ENCODE measurements around the gene DIS3L2. TPM values are rescaled to one million over a fixed set of nuclear protein-coding genes. Genes with fewer than 3 reads are reported as not detected.
"Not testable (repeated sequence)": the region's sequence is repeated elsewhere in the genome, so short reads cannot be mapped to it uniquely, and the experiment has no call there.

Gene DIS3L2
- total RNA-seq, 1 experiment from 2014 or later = 39.1 TPM

DNA sequence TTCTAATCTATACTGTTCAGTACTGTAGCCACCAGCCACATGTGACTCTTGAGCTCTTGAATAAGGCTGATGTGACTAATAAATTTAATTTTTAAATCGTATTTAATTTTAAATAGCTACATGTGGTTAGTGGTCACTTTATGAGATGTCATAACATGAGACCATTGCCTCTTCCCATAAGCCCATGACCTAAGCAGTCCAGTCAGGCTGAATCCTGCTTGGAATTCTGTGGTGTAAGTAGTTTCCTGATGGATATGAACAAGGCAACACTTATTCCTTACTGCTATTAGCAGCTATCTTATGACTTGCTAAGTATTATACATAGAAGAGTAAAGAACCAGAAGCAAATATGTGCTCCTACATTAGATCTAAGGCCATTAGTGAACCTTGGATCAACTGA, 150.0 kb downstream of the DIS3L2 start:
- CTCF ChIA-PET = no interaction called here
- H3K36me3 ChIP-seq (ENCODE audit: low read depth) = no peaks in the 10 kb centered on the region
- TF ChIP-seq, protein P1, sequence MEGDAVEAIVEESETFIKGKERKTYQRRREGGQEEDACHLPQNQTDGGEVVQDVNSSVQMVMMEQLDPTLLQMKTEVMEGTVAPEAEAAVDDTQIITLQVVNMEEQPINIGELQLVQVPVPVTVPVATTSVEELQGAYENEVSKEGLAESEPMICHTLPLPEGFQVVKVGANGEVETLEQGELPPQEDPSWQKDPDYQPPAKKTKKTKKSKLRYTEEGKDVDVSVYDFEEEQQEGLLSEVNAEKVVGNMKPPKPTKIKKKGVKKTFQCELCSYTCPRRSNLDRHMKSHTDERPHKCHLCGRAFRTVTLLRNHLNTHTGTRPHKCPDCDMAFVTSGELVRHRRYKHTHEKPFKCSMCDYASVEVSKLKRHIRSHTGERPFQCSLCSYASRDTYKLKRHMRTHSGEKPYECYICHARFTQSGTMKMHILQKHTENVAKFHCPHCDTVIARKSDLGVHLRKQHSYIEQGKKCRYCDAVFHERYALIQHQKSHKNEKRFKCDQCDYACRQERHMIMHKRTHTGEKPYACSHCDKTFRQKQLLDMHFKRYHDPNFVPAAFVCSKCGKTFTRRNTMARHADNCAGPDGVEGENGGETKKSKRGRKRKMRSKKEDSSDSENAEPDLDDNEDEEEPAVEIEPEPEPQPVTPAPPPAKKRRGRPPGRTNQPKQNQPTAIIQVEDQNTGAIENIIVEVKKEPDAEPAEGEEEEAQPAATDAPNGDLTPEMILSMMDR (conservative IDR thresholded peaks at IDR 0.05) = no peak
- TF ChIP-seq EZH2 (IDR thresholded peaks at IDR 0.05; ENCODE audit: low read depth) = no peak
- no peaks in the 10 kb centered on the region for H3K9me3 ChIP-seq (ENCODE audit: insufficient read depth, low read depth)
- H3F3A ChIP-seq (ENCODE audit: insufficient read depth, low read depth) = no peaks in the 10 kb centered on the region
- H3K27me3 ChIP-seq (ENCODE audit: insufficient read depth, low read depth) = no peaks in the 10 kb centered on the region
- no TSS peak for BruUV-seq (replicated peaks)
- POLR2A ChIA-PET (ENCODE audit: unreplicated experiment) = no interaction called here
- no peaks in the 10 kb centered on the region for H3K9me2 ChIP-seq (ENCODE audit: insufficient read depth)
- H3K4me3 ChIP-seq = no peak overlapping the region
- H3K4me1 ChIP-seq (replicated peaks; ENCODE audit: insufficient read depth) = 0 out of 2 replicates have a peak, but pooled peaks cover 4% of the 10 kb centered on the region
- no peak overlapping the region for H3K4me2 ChIP-seq
- DNase-seq = no peak
- no peaks in the 10 kb centered on the region for H3K79me2 ChIP-seq (ENCODE audit: low read depth)
- intact Hi-C loops (cut with micrococcal nuclease; ENCODE audit: unreplicated experiment) = no loop called here
- no peak overlapping the region for H2AFZ ChIP-seq
- no peaks in the 10 kb centered on the region for H4K20me1 ChIP-seq (ENCODE audit: insufficient read depth)
- no peak overlapping the region for H3K27ac ChIP-seq

DNA sequence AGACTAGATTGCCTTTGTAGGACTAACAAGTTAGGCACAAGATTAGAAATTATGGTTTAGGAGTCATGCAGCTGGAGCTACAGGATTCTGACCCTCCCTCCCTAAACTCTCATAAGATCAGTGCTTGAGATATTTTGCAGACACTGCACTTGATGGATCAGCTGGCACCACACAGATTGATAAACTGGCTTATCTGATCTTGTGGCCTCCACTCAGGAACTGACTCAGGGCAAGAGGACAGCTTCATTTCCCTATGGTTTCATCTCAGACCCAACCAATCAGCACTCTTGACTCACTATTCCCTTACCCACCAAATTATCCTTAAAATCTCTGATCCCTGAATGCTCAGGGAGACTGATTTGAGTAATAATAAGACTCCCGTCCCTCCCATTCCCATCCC, 152.3 kb downstream of the DIS3L2 start:
- H3K9me3 ChIP-seq (ENCODE audit: insufficient read depth, low read depth) = no peaks in the 10 kb centered on the region
- no peak overlapping the region for H3K27ac ChIP-seq
- H3K79me2 ChIP-seq (ENCODE audit: low read depth) = no peaks in the 10 kb centered on the region
- H3K4me3 ChIP-seq = no peak overlapping the region
- no peaks in the 10 kb centered on the region for H4K20me1 ChIP-seq (ENCODE audit: insufficient read depth)
- no peaks in the 10 kb centered on the region for H3K9me2 ChIP-seq (ENCODE audit: insufficient read depth)
- no peaks in the 10 kb centered on the region for H3K27me3 ChIP-seq (ENCODE audit: insufficient read depth, low read depth)
- peak in 1 of 2 experiments; percentile 39 for DNase-seq
- no peaks in the 10 kb centered on the region for H3F3A ChIP-seq (ENCODE audit: insufficient read depth, low read depth)
- TF ChIP-seq, protein P1 (conservative IDR thresholded peaks at IDR 0.05) = no peak
- TF ChIP-seq EZH2 (IDR thresholded peaks at IDR 0.05; ENCODE audit: low read depth) = no peak
- H3K4me1 ChIP-seq (replicated peaks; ENCODE audit: insufficient read depth) = 0 out of 2 replicates have a peak, but pooled peaks cover 4% of the 10 kb centered on the region
- no peak overlapping the region for H3K4me2 ChIP-seq
- intact Hi-C loops (cut with micrococcal nuclease; ENCODE audit: unreplicated experiment) = no loop called here
- H3K36me3 ChIP-seq (ENCODE audit: low read depth) = no peaks in the 10 kb centered on the region
- POLR2A ChIA-PET (ENCODE audit: unreplicated experiment) = no interaction called here
- no TSS peak for BruUV-seq (replicated peaks)
- no peak overlapping the region for H2AFZ ChIP-seq
- CTCF ChIA-PET = no interaction called here

DNA sequence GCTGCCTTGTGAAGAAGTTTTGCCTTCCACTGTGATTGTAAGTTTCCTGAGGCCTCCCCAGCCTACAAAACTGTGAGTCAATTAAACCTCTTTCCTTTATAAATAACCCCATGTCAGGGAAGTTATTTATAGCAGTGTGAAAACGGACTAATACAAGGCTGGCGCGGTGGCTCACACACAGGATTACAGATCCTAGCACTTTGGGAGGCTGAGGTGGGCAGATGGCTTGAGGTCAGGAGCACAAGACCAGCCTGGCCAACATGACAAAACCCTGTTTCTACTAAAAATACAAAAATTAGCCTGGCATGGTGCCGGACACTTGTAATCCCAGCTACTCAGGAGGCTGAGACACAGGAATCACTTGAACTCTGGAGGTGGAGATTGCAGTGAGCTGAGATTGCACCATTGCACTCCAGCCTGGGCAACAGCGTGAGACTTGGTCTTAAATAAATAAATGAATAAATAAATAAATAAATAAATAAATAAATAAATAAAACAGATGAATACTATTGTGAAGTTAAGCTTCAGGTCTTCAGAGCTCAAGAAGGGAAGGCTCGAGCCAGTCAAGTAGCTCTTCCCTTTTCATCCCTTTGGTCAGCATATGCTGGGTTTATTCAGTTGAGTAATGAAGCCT, 154.3 kb downstream of the DIS3L2 start:
- DNase-seq; CTCF ChIA-PET; BruUV-seq (replicated peaks): not testable (repeated sequence)

DNA sequence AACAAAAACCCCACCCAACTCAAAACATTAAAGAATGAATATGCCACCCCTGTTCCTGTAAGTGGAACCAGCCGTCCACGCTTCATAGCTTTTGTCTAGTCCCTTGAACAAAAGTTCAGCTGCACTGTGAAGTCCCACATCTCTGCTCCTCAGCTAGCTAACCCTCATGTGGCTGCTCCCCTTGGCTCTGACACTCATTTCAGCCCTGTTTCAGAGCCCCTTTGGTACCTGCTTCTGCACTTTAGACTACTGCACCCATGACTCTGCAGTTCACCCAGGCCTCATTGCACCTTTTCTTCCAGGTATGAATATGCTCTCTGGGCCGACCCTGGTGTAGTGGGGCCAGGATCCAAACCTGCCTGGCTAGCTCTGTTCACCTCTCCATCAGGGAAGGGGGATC, 155.3 kb downstream of the DIS3L2 start:
- no peak for DNase-seq
- H3K4me3 ChIP-seq = no peak overlapping the region
- H3K27me3 ChIP-seq (ENCODE audit: insufficient read depth, low read depth) = no peaks in the 10 kb centered on the region
- no peaks in the 10 kb centered on the region for H3K9me2 ChIP-seq (ENCODE audit: insufficient read depth)
- TF ChIP-seq, protein P1 (conservative IDR thresholded peaks at IDR 0.05) = no peak
- no peak for TF ChIP-seq EZH2 (IDR thresholded peaks at IDR 0.05; ENCODE audit: low read depth)
- BruUV-seq (replicated peaks) = no TSS peak
- H4K20me1 ChIP-seq (ENCODE audit: insufficient read depth) = no peaks in the 10 kb centered on the region
- no peaks in the 10 kb centered on the region for H3K79me2 ChIP-seq (ENCODE audit: low read depth)
- no peak overlapping the region for H2AFZ ChIP-seq
- no peak overlapping the region for H3K27ac ChIP-seq
- H3K4me2 ChIP-seq = no peak overlapping the region
- no peaks in the 10 kb centered on the region for H3K9me3 ChIP-seq (ENCODE audit: insufficient read depth, low read depth)
- CTCF ChIA-PET = no interaction called here
- no peaks in the 10 kb centered on the region for H3K36me3 ChIP-seq (ENCODE audit: low read depth)
- H3K4me1 ChIP-seq (replicated peaks; ENCODE audit: insufficient read depth) = 0 out of 2 replicates have a peak, but pooled peaks cover 4% of the 10 kb centered on the region
- POLR2A ChIA-PET (ENCODE audit: unreplicated experiment) = no interaction called here
- intact Hi-C loops (cut with micrococcal nuclease; ENCODE audit: unreplicated experiment) = no loop called here
- no peaks in the 10 kb centered on the region for H3F3A ChIP-seq (ENCODE audit: insufficient read depth, low read depth)

More for the DNA sequence above, 154.3 kb downstream of the DIS3L2 start:
- POLR2A ChIA-PET (ENCODE audit: unreplicated experiment); H3K27ac ChIP-seq; H3K79me2 ChIP-seq (ENCODE audit: low read depth); H3F3A ChIP-seq (ENCODE audit: insufficient read depth, low read depth); H3K27me3 ChIP-seq (ENCODE audit: insufficient read depth, low read depth); H3K4me2 ChIP-seq; H3K9me2 ChIP-seq (ENCODE audit: insufficient read depth); H3K4me3 ChIP-seq; intact Hi-C loops (cut with micrococcal nuclease; ENCODE audit: unreplicated experiment); H3K9me3 ChIP-seq (ENCODE audit: insufficient read depth, low read depth); H4K20me1 ChIP-seq (ENCODE audit: insufficient read depth); H3K4me1 ChIP-seq (replicated peaks; ENCODE audit: insufficient read depth); H2AFZ ChIP-seq; H3K36me3 ChIP-seq (ENCODE audit: low read depth): not testable (repeated sequence)
